DMS 273 treated with DMSO at 0.1 percent for 48 hours (cell line): ENCODE measurements around the gene MCUB.
"Not testable (repeated sequence)": the region's sequence is repeated elsewhere in the genome, so short reads cannot be mapped to it uniquely, and the experiment has no call there.

Source experiments
- DNase-seq: peaks from one replicate; lab custom pipeline; 2025; lab: John Stamatoyannopoulos, UW

The MCUB gene

DNA sequence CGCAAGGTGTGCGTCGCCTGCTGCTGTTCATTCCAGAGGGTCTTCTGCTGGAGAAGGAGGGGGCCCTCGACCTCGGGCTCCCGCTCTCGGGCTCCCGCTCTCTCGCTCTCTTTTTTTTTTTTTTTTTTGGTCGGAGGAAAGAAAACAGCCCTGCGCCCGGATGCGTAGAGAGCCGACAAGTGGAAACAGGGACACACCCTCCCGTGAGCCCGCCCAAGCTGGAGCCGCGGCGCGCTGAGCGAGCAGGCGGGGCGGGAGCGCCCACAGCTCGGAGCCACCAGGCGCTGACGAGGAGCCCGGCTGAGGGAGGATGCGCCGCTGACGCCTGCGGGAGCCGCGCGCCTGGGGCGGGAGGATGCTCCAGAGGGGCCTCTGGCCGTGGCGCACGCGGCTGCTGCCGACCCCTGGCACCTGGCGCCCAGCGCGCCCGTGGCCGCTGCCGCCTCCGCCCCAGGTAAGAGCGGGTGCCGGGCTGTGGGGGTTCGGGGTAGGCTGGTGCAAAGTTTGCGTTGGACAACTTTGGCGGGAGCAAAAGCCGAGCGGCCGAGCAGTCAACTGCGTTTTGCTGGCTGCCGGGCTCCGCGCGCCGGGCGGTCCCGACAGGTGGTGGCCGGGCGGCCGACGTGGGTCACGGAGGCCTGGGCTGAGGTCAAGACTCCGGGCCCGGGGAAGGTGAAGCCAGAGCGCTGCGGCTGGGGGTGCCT, at the start of gene MCUB:
Gene MCUB, plus strand, starts transcription at position 264 of the 704 bp plus-strand sequence. Its CDS starts 92 bp downstream, at position 356.
- DNase-seq = peak; percentile 38

DNA sequence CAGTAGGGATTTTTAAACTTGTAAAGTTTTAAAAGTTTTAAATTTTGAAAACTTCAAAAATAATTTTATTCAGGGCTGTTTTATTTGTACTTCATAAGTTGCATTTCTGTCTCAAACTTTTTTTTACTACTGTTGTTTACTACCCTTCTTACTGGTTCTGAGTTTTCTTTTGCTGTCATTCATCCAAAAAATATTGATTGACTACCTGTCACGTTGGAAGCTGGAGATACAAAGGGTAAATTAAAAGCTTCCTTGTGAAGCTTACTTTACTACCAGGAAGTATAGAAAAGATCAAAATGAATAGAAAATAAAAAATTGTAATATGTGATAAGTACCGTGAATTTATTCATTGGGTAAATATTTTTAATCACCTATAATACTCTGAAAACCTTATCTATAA, 49.4 kb upstream of the MCUB start:
- no peak for DNase-seq

DNA sequence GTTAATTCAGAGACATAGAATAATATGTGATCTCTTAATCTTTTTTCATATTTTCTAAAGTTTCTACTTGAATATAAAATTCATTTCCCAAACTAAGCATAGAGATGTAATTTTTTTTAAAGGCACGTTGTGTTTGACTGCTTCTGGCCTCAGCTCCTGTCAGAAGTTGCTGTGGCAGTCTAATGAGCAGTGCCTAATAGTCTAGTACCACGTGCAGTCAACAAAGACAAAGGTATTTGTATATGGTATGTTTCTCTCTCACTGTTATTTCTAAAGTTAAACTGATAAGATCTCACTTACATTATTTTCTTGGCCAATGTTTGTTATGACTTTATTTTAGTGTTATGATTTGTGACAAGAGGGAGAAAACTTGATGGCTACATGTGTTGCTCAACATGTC, 48.6 kb upstream of the MCUB start:
- no peak for DNase-seq

DNA sequence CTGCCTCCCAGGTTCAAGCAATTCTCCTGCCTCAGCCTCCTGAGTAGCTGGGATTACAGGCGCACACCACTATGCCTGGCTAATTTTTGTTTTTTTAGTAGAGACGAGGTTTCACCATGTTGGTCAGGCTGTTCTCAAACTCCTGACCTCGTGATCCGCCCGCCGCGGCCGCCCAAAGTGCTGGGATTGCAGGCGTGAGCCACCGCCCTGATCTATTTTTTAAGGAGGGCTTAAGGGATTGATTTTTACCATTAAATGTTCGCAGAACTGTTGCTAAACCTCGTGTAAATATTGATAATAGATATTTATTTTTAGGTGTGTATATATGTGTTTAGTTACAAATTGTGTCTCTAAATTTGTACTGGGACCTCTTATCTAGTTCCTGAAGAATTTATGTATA, 46.7 kb upstream of the MCUB start:
- DNase-seq = not testable (repeated sequence)

GRCh38 chr4:109532182-109532581, 27.9 kb upstream of the MCUB start:
- no peak for DNase-seq

GRCh38 chr4:109545401-109545800, 14.6 kb upstream of the MCUB start:
- no peak for DNase-seq

- DNase-seq = no peak
These were observed 12.7 kb upstream of the MCUB start for GRCh38 chr4:109547394-109547793.

DNA sequence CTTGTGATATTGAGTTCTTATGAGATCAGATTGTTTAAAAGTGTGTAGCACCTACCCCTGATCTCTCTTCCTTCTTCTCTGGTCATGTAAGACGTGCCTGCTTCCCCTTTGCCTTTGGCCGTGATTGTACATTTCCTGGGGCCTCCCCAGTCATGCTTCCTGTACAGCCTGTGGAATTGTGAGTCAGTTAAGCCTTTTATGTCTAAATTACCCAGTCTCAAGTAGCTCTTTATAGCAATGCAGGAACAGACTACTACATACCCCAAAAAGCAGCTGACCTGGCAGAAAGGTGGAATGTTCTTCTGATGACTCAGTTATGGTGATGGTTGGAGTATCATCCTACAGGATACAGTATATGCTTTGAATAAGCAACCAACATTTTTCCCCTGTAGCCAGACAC, 11.4 kb upstream of the MCUB start:
- no peak for DNase-seq

DNA sequence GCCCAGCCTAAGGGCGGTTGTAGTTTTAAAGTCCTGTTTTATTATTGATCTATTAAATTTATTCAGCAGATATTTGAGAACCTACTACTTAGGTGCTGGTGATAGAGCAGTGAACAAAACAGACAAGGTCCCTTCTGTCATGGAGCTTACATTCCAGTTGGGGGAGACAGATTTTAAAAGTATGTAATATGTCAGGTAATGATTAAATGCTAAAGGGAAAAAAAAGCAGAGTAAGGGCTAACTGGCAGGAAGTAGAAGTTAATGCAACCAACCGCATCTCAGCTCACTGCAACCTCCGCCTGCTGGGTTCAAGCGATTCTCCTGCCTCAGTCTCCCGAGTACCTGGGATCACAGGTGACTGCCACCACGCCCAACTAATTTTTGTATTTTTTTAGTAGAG, 7.8 kb upstream of the MCUB start:
- DNase-seq = no peak

DNA sequence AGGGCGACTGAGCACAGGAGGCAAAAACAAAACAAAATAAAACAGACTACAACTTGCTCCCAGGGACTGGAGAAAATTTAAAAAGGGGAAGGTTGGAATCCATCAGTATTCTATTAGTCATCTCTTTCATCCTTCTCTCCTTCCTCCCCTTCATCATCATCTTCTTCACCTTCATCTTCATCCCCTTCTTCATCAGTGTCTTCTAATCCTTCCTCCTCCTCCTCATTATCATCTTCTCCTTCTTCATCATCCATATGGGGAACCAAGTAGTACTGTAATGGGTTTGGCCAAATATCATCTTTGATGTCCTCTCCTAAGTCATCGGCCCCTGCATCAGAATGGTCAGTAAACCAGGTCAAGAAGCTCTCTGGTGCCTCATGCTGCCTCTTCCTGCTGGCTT, 6.9 kb upstream of the MCUB start:
- DNase-seq = no peak

GRCh38 chr4:109554971-109555370, 5.1 kb upstream of the MCUB start:
- DNase-seq = no peak

- DNase-seq = no peak
These were observed 2.6 kb upstream of the MCUB start for GRCh38 chr4:109557433-109557832.

DNA sequence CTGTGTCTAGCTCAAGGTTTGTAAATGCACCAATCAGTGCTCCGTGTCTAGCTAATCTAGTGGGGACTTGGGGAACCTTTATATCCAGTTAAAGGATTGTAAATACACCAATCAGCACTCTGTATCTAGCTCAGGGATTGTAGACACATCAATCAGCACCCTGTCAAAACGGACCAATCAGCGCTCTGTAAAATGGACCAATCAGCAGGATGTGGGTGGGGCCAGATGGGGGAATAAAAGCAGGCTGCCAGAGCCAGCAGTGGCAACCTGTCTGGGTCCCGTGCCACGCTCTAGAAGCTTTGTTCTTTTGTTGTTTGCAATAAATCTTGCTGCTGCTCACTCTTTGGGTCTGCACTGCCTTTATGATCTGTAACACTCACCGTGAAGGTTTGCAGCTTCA, 2.0 kb upstream of the MCUB start:
- not testable (repeated sequence) for DNase-seq

GRCh38 chr4:109559625-109559982, 442 bp upstream of the MCUB start:
- no peak for DNase-seq

GRCh38 chr4:109560687-109561461, 828 bp downstream of the MCUB start:
- no peak for DNase-seq

DNA sequence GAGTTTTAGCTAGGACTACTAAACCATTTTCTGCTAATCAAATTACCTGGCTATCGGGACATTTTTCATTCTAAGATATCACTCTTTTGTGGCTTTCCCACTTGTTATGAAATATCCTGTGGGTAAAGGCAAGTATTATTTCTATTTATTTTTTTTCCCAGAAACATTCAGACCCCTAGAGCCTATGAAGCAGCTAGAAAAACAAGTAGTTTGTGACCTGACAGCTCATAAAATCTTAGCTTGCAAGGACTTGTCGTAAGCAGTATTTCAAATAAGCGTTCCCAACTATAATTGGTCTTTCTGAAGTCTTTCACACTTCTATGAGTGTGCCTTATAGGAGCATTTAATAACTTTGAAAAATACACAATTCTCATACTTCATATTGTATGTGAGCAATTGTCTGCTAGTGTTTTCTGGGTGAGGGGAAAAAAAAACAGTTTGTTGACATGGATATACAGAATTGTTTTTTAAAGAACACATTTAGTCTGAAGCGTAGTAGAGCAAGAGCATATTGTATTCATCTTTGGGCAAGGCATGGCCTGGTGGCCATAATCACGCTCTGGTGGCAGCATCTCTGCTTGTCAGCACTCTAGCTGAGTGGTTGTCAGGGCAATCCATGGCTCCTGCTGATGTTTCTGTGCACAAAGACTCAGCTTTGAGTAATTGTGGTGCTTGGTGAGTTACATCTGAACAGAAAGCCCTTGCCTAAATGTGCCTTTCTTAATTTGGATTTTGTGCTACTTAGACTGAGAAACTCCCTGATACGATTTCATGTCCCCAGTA, 2.6 kb downstream of the MCUB start:
- DNase-seq = no peak

- DNase-seq = no peak
These were observed 11.4 kb downstream of the MCUB start for GRCh38 chr4:109571494-109571893.

GRCh38 chr4:109572154-109572553, 12.1 kb downstream of the MCUB start:
- no peak for DNase-seq

DNA sequence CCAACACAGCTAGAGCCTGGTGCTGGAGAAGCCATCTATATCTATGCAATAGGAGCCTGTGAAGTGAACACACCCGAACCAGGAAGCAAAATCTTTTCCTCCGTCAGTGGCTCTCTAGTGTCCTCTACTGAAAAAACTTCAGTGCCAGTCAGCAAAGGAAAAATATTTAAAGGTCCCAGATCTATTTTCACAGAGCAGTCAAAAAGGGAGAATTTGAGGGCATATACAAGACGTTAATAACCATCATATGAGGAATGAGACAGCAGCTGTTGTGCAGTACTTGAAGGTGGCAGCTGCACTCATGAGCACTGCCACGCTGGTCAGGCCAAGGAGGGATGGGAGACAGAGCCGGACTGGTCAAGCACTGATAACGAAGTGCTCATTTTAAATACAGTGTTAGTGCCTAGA, 14.4 kb downstream of the MCUB start:
- peak; percentile 26 for DNase-seq

GRCh38 chr4:109574931-109575804, 15.1 kb downstream of the MCUB start:
- peak; percentile 27 for DNase-seq

GRCh38 chr4:109576462-109576861, 16.4 kb downstream of the MCUB start:
- peak; percentile 71 for DNase-seq

- DNase-seq = no peak
These were observed 18.8 kb downstream of the MCUB start for GRCh38 chr4:109578846-109579245.
